NCI-H510A treated with DMSO at 0.1 percent for 48 hours (cell line): ENCODE data around the gene PLAAT5.

Experiments used
- DNase-seq: peaks from one replicate; lab custom pipeline; 2025; lab: John Stamatoyannopoulos, UW

PLAAT5 gene

DNA sequence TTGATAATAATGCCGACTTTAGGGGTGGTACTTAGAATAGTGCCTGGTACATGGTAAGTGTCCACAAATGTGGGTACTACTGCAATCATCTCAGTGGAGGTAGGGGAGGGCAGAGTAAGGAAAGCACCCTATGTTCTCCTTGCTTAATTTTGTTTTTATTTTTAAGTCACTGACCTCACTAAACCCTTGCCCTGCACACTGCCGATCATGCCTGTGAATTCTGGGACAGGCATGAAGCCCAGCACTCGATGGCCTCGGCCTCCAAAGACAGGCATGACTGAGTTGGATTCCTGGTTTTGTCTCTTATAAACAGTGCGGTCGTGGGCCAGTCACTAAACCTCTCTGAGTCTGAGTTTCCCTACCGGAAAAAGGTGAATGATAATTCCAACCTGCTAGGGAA is 21.8 kb upstream of the PLAAT5 start:
- no peak for DNase-seq

DNA sequence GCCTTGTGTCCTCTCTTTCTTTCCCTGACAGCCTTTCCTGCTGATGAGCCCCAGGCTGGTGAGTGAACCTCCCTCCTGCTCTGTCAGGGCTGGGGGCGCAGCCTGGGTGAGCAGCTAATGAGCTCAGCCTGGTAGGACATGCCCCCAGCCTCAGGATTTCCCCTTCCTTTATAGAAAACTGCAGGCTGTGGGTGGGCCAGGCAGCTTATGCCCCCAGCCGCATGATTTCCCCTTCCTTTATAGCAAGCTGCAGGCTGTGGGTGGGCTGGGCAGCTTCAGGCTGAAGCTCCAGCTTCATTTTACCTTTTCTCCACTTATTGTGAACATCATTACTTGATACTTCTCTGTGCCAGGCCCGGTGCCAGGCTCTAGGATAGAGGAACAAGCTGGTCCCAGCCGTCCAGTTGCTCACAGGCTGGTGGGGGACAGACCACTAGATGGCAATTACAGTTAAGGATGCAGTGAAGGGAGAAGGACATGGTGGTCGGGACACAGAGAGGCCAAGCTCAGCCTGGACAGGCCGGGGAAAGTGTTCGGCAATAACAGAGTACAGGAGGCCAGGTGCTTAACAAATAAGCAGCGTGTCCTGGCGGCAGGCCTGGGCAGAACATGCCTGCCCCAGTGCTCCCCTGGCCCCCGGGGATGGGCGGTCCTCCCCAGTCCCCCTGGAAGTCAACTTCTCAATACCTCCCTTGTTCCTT is 20.2 kb upstream of the PLAAT5 start:
- no peak for DNase-seq

DNA sequence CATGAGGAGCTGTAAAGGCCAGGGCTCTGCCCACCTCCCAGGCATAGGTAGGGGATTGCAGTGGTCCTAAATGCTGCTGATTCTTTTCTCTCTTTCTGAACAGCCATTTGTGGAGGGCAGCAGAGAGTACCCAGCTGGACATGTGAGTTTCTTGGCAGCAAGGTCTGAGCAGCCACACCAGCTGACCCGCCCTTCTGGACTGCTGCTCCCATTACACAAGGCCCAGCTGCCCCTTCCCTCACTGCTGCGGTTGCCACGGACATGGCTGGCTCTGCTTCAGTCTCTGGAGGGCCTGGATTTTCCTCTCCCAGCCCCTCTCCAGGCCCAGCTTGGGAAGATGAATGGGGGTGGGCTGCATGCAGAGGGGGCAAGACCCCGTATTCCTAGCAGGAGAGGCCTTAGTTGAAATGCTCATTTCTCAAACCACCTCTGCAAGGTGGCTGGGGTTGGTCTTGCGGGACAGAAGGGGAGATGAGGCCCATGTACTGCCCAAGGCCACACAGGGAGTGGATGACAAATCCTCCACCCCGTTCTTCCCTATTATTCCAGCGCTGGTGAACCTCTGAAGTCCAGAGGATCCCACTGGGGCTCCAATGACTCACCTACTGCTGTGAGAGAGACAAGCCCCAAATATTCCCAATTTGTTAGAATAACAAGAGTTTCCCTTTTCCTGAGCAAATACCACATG is 19.5 kb upstream of the PLAAT5 start:
- DNase-seq = no peak

DNA sequence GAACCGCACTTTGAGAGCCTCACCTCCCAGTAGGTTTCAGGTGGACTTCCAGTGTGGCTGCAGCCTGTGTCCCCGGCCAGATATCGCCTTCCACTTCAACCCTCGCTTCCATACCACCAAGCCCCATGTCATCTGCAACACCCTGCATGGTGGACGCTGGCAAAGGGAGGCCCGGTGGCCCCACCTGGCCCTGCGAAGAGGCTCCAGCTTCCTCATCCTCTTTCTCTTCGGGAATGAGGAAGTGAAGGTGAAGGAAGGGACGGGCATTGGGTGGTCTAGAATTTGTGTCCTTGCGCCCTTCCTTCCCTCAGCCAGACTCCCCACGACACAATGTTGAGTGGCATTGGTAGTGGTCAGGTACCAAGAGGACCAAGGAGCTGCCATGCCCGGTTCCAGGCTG is 17.8 kb upstream of the PLAAT5 start:
- DNase-seq = no peak

DNA sequence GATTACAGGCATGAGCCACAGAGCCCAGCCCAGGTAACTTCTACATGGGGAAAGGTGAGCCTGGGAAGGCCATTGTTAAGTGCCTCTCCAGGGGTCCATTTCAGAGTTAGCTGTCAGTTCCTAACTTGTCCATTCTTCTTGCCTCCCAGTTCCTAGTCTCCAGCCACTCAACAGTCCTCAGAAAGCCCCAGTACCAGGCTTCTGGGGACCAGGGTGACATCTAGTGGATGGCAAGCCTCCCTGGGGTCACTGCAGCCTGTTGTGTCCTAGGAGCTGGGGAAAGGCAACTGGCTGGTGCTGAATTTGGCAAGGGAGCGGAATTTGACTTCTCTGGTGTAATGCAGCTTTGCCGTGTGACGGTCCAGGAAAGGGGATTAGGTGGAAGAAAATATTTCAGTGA is 17.0 kb upstream of the PLAAT5 start:
- no peak for DNase-seq

DNA sequence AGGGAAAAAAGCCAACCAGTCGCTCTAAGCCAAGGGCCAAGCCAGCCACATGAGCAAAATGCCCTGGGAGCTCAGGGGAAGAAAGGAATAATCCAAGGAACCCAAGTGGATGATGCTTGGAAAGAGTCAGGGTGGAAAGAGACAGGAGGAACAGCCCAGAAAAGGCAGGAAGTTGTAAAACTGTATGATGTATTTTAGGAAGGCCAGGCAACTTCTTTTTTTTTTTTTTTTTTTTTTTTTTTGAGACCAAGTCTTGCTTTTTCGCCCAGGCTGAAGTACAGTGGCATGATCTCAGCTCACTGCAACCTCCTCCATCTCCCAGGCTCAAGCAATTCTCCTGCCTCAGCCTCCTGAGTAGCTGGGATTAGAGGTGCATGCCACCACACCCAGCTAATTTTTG is 16.5 kb upstream of the PLAAT5 start:
- no peak for DNase-seq

DNA sequence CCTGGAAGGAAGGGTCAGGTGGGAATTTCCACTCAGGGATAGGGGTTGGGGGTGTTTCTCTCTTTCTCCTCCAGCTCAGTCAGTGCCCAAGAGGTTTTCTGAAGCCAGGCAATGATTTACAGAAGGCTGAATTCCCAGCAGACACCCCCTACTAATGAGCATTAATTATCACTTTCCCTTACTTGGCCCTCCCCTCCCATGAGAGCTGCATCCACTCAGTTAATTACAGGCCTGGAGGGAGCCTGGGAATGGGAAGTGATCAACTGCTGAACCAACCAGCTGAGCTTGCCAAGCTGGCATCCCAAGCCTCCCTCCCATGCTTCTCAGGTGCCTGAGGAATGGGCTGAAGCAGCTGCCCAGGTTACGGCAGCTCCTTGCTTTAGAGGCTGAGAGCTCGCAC is 15.9 kb upstream of the PLAAT5 start:
- DNase-seq = no peak

DNA sequence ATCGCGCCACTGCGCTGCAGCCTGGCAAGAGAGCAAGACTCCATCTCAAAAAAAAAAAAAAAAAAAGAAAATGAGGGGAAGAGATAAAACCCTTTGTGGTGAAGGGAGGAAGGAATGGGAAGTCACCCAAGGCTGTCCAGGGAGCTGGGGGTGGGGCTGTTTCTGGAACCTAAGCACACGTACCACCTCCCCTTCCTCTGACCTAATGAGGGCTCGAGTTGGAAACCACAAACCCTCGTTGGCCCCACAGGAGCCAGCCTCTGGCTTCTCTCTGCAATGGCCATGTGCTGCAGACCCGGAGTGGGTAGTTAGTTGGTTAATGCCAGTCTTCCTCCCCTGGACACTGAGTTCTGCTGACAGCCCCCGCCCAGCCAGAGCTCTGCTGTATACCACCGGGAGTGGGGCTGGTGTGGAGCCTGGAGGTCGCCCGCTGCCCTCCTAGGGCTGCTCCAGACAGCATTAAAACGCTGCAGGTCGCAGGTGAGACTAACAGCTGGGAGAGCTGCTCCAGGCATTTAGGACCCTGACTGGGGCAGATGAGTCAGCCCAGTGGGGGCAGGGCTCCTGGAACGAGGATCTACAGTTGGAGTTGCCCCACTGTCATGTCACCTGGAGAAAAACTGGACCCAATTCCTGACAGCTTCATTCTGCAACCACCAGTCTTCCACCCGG is 15.0 kb upstream of the PLAAT5 start, which contains the start of gene LGALS12:
Gene LGALS12 (plus strand): TSS at position 228 of the 672 bp plus-strand sequence. CDS start 375 bp downstream, at position 603.
- no peak for DNase-seq

DNA sequence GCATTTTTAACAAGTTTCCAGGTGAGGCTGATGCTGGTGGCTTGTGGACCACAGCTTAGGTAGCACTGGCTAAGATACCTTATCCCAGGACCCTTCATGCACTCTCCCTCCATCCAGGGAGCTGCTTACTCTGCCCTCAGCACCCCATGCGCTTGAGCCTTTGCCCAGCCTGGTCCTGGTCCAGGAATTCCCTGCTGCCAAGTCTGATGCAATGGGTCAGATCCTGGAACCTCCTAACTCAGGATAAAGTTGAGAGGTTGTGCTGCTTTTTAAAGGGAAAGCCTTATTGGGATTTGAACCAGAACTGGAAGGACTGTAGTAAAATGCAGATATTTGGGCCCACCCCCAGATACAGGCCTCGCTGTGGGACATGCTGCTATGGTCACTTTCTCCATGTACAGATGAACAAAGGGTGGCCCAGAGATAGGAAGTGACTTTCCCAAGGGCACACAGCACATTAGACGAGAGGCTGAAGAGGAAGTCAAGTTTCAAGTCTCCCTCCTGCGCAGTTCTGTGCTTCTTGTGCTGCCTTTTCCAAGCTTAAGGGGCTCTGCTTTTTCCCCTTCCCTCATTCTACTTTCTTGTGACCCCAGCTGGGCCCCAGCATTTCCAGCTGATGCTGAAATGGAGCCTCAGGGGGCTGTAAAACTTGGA is 14.1 kb upstream of the PLAAT5 start:
- DNase-seq = no peak

DNA sequence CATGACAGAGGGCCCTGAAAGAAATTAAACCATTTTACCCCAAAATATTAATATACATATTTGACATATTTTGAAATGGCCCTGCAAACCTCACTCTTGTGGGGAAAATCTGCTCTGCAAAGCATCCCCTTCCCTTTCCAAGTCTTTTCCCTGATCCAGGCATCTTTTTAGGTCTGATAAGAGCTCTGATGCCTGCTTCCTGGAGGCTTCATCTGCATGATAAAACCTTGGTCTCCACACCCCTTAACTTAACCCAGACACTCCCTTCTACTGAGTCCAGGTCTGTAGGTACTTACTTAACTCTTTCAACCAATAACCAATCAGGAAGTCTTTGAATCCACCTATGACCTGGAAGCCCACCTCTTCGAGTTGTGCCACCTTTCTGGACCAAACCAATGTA is 13.1 kb upstream of the PLAAT5 start:
- DNase-seq = no peak

DNA sequence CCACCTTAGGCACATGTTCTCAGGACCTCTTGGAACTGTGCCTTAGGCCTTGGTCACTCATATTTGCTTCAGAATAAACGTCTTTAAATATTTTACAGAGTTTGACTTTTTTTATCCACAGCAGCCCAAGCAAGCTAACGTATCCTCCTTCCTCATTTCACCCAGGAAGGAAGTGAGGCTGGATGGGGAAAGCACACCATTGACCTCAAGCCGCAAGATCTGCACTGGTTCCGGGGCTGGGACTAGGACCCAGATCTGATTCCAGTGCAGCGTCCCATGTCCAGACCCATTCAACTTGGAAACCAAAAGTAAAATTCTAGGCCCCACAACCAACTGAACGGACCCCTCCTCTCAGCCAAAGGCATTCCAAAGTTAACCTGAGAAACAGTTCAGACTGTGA is 12.5 kb upstream of the PLAAT5 start:
- no peak for DNase-seq

DNA sequence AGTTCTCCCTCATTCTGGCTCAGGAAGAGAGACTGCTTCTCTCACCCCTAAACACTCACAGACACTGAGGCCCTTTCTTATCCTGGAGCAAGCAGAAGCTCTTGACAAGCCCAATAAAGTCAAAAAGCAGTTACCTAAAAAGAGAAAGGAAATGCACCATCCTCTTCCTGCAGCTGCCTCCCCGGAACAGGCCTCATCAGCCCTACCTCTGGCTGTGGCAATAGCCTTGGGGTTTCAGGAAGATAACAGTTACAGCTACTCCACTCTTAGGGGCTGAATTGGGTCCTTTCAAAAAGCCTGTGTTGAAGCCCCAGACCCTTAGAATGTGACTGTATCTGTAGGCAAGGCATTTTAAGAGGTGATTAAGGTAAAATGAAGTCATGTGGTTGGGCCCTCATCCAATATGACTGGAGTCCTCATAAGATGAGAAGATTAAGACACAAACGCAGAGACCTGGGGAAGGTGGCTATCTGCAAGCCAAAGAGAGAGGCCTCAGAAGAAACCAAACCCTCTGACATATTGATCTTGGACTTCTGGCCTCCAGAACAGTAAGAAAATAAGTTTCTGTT is 11.4 kb upstream of the PLAAT5 start:
- DNase-seq = no peak

DNA sequence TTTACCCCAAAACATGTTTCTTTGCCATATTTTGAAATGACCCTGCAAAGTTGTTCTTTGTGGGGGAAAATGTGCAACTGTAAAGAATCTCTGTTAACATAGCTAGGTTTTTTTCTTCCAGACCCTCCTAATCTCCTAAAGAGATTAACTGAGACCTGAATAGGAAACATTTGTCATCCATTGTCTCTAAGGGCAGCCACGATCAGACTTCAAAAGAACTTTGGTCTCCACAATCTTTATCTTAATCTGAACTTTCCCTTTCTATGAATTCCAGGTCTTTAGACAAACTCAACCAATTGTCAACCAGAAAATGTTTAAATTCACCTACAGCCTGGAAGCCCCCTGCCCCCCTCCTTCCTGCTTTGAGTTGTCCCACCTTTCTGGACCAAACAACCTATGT is 10.3 kb upstream of the PLAAT5 start:
- DNase-seq = no peak

DNA sequence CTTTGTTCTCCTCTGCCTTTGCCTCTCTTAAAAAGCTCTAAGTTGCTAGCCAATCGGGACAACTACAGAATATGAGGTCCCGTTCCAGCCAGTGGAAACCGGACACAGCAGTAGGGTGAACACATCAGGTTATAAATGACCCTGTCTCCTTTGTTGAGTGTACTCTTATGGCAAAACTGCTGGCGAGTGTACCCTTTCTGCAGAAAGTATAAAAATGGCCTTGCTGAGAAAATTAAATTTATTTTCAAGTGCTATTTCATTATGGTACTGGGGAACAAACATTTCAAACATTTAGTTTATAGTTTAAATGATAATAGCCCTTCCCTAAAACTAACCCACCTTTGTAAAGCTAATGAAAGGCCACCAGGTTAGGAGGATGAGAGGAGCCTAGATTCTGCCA is 8.9 kb upstream of the PLAAT5 start:
- no peak for DNase-seq

DNA sequence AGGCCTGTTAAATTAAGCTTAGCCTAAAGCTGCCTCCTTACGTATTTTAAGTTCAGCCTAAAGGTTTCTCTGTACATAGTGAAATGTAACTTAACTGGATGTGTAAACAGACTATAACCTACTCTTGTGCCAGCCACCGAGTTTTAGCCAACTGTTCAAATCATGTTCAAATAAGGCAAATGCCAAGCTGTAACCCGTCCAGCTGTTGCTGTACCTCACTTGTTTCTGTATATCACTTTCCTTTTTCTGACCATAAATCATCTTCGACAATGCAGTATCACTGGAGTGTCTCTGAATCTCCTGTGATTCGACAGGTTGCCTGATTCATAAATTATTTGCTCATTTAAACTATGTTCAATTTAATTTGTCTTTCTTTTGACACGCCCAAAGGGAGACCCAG is 4.0 kb upstream of the PLAAT5 start:
- no peak for DNase-seq

DNA sequence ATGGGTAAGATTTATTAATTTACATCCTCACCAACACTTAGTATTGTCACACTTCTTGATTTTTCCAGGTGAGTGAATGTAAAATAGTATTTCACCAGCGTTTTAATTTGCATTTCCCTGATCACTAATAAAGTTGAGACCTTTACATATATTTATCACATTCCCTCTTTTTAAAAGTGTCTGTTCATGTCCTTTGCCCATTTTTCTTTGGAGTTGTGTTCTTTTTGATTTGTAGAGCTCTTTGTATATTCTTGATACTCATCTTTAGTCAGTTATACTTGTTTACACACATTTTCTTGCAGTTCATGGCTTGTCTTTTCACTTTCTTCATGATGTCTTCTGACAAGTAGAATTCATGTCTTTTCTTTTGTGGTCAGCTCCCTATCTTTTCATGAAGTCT is 2.2 kb upstream of the PLAAT5 start:
- DNase-seq = no peak

DNA sequence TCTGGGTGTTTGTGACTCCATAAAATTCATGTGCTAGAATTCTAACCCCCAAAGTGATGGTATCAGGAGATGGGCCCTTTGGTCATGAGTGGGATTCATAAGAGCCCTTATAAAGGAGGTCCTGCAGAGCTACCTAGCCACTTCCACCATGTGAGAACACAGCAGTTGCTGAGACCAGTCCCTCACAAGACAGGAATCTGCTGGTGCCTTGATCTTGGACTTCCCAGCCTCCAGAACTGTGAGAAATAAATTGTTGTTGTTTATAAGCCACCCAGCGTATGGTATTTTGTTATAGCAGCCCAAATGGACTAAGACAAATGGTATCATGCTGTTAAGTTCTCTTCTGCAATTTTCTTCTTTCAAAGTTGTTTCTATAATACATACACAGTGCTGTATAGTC is 1.5 kb upstream of the PLAAT5 start:
- DNase-seq = no peak

DNA sequence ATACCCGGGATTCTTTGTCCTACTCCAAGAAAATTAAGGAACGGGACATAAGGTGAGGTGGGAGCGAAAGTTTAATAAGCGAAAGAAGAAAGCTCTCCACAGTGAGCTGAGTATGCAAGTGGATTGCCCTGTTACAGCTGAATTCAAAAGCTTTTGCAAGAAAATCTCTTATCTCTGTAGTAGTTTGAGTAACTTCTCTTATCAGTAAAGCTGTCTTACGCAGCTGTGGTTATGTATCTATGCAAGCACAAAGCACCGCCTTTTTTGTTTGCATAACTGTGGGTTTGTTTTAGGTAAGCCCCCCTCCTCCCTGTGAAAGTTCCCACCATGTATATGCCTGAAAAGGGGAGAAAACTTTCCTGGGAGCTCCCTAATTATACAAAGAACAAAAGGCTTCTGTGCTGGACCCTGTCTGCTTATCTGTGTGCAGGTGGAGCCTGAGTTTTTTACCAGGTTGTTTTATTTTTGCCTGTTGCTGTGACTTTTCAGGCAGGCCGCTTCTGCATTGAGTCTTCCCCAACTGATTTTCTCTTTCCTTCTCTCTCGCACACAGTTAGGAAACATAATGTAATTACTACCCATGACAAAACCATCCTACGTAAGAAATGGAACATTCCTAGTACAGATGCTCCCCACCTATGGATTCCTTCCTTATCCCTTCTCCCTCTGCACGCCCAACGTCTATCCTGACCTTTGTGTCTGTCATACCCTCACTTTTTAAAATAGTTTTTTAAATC is 837 bp upstream of the PLAAT5 start:
- no peak for DNase-seq

DNA sequence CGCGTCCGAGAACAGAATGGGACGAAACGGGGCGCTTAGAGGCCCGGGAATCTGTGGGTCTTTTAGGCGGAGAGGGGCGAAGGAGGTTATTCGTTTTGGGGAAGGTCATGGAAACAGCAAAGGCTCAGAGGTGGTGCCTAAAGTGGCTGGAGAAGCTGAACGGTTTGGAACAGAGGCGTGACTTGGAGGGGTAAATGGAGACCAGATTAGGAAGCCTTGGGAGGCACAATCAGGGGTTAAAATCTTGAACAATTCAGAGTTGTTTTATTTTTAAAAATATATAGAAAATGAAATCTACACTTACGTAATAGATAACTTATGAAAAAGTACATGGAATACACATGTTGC is 247 bp upstream of the PLAAT5 start:
- DNase-seq = no peak

DNA sequence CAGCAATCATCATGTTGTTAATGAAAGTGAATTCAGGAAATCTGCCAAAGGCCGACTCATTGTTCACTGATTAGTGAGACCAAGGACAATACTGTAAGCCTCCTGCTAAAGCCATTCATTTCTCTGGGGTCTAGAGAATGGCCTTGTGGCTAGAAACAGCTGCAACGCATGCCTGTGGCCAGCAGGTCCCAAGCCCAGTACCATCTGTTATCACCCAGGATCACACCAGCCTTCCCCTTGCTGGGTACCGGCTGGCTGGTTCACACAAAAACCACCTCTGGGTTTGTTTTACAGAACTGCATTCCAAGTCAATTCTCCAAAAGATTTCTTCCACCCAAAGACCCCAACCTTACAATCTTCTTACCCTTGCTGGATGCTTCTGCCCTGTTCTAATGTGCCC is 1.1 kb downstream of the PLAAT5 start:
- no peak for DNase-seq

DNA sequence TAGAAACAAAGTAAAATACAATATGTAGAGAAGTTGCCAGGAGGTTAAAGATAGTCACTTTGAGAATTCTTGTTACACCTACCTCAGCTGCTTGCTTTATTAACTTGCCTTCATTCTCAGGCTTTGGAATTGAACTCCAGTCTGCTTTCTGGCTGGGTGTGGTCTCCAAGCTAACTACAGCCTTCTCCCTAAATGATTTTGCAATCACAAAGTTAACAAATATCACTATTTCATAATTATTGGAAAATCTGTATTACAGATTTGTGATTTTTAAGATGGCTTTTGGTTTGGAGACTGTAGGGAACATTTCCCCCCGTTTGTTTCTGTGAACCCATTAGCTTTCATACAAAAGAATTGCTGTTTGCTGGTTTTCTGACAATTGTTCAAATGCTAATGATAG is 2.2 kb downstream of the PLAAT5 start:
- no peak for DNase-seq

DNA sequence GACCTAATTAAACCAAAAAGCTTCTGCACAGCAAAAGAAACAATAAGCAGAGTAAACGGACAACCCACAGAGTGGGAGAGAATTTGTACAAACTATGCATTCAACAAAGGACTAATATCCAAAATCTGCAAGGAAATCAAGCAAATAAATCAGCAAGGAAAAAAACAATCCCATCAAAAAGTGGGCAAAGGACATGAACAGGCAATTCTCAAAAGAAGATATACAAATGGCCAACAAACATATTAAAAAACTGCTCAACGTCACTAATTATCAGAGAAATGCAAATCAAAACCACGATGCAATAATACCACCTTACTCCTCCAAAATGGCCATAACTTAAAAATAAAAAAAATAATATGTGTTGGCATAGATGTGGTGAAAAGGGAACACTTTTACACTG is 5.2 kb downstream of the PLAAT5 start:
- DNase-seq = no peak
